ENCODE measurements around the gene PCSK5. TPM values are rescaled to one million over a fixed set of nuclear protein-coding genes. Genes with fewer than 3 reads are reported as not detected.

The PCSK5 gene
- total and polyA plus RNA-seq, 2 donors (not counting 1 experiment from before 2014, with no cell fraction given), result 0.09 TPM; not detected in 1

DNA sequence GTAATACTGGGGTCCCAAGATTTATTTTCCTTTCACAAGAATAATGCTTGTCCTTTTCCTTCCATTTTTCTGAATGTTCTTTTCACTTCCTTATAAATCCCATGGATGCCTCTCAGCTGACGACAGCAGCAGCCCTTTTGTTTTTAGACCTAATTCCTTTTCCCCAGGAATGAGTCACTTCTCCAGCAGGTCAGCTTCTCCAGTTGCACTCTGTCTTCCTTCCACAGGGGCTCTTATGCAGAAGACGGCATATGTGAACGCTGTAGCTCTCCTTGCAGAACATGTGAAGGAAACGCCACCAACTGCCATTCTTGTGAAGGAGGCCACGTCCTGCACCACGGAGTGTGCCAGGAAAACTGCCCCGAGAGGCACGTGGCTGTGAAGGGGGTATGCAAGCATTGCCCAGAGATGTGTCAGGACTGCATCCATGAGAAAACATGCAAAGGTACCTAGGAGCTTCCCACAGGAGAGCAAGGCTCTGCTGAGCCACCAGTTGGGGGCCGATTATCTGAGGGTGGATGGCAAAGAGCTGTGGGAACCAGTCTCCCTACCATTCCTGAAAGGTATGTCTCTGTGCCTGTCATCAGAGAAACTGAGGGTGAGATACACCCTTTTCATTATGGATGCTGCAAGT, 430.8 kb downstream of the PCSK5 start:
- no peak overlapping the region for H3K9ac ChIP-seq (ENCODE audit: low read length)
- no peak overlapping the region for H3K4me3 Mint-ChIP-seq
- no peaks in the 10 kb centered on the region for H3K9me3 Mint-ChIP-seq (ENCODE audit: insufficient read depth)
- no peaks in the 10 kb centered on the region for H3K9me3 ChIP-seq (ENCODE audit: control extremely low read depth in 1 of 3, control insufficient read depth in 2 of 3, insufficient read depth in 1 of 3, low read length in 2 of 3)
- H3K27ac ChIP-seq (ENCODE audit: low read length in 2 of 2), result no peak overlapping the region
- H3K27me3 ChIP-seq (replicated peaks in 1 of 4; ENCODE audit: control extremely low read depth in 1 of 4, control insufficient read depth in 3 of 4, insufficient read depth in 4 of 4, low read length in 3 of 4), result no peaks in the 10 kb centered on the region
- H4K20me1 ChIP-seq (ENCODE audit: control insufficient read depth, insufficient read depth, low read length, poor library complexity, severe bottlenecking), result no peaks in the 10 kb centered on the region
- H3K79me2 ChIP-seq (ENCODE audit: control insufficient read depth, insufficient read depth, low read length), result no peaks in the 10 kb centered on the region
- H3K27me3 Mint-ChIP-seq, result peaks cover 5% of the 10 kb centered on the region
- POLR2A ChIA-PET, result no interaction called here
- CTCF ChIA-PET, result no interaction called here
- TF ChIP-seq, protein P1, sequence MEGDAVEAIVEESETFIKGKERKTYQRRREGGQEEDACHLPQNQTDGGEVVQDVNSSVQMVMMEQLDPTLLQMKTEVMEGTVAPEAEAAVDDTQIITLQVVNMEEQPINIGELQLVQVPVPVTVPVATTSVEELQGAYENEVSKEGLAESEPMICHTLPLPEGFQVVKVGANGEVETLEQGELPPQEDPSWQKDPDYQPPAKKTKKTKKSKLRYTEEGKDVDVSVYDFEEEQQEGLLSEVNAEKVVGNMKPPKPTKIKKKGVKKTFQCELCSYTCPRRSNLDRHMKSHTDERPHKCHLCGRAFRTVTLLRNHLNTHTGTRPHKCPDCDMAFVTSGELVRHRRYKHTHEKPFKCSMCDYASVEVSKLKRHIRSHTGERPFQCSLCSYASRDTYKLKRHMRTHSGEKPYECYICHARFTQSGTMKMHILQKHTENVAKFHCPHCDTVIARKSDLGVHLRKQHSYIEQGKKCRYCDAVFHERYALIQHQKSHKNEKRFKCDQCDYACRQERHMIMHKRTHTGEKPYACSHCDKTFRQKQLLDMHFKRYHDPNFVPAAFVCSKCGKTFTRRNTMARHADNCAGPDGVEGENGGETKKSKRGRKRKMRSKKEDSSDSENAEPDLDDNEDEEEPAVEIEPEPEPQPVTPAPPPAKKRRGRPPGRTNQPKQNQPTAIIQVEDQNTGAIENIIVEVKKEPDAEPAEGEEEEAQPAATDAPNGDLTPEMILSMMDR (IDR thresholded peaks at IDR 0.05), result no peak
- no peak for TF ChIP-seq EZH2 (IDR thresholded peaks at IDR 0.05; ENCODE audit: borderline replicate concordance, insufficient read depth, low read depth, low read length, poor library complexity, severe bottlenecking)
- ATAC-seq (ENCODE audit: low read depth) (no peak), DNase-seq (no peak)
- intact Hi-C loops (cut with micrococcal nuclease), result no loop called here
- H3K4me1 Mint-ChIP-seq, result no peaks in the 10 kb centered on the region
- H3K4me3 ChIP-seq (ENCODE audit: control extremely low read depth in 1 of 5, extremely low read depth in 1 of 5, insufficient read depth in 1 of 5, low read depth in 2 of 5, low read length in 4 of 5), result no peak overlapping the region
- H3K36me3 ChIP-seq (replicated peaks in 1 of 2; ENCODE audit: control extremely low read depth in 1 of 2, control insufficient read depth in 1 of 2, extremely low read depth in 1 of 2, insufficient read depth in 2 of 2, low read length in 1 of 2), result no peaks in the 10 kb centered on the region
- no peaks in the 10 kb centered on the region for H3K4me1 ChIP-seq (ENCODE audit: control insufficient read depth in 2 of 2, insufficient read depth in 2 of 2, low read length in 2 of 2)
- H2AFZ ChIP-seq (ENCODE audit: insufficient read depth, low read depth, low read length, poor library complexity, severe bottlenecking), result no peak overlapping the region
- H3K27ac Mint-ChIP-seq, result no peak overlapping the region
- WGBS (ENCODE audit: insufficient coverage), result 56% methylated on average over 8 of the region's 9 CpGs
- H3K4me2 ChIP-seq (replicated peaks; ENCODE audit: low read depth, low read length, poor library complexity, severe bottlenecking), result no peak overlapping the region

DNA sequence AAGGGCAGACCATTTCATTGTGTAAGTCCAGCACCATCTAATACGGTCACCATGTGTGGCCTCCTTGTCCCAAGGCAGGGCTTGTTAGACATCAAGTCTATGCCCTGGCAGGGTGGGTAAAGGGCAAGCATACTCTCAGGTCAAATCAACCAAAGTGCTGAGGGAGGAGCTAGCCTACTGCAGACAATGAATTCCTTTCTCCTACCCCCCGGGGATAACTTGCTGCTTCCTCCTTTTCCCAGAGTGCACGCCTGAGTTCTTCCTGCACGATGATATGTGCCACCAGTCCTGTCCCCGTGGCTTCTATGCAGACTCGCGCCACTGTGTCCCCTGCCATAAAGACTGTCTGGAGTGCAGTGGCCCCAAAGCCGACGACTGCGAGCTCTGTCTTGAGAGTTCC, 432.3 kb downstream of the PCSK5 start:
- H3K9ac ChIP-seq (ENCODE audit: low read length), result no peak overlapping the region
- CTCF ChIA-PET, result interaction anchor here (1.2 kb wide), 1 partner anchor 19 kb away, joined by 3 read pairs; no protein-coding TSS in a partner anchor
- no peaks in the 10 kb centered on the region for H3K79me2 ChIP-seq (ENCODE audit: control insufficient read depth, insufficient read depth, low read length)
- H3K27ac ChIP-seq (ENCODE audit: low read length in 2 of 2), result no peak overlapping the region
- no peak for ATAC-seq (ENCODE audit: low read depth)
- H3K4me3 ChIP-seq (ENCODE audit: control extremely low read depth in 1 of 5, extremely low read depth in 1 of 5, insufficient read depth in 1 of 5, low read depth in 2 of 5, low read length in 4 of 5), result no peak overlapping the region
- no peaks in the 10 kb centered on the region for H3K9me3 ChIP-seq (ENCODE audit: control extremely low read depth in 1 of 3, control insufficient read depth in 2 of 3, insufficient read depth in 1 of 3, low read length in 2 of 3)
- intact Hi-C loops (cut with micrococcal nuclease), result no loop called here
- H3K4me2 ChIP-seq (replicated peaks; ENCODE audit: low read depth, low read length, poor library complexity, severe bottlenecking), result no peak overlapping the region
- H3K4me3 Mint-ChIP-seq, result no peak overlapping the region
- TF ChIP-seq EZH2 (IDR thresholded peaks at IDR 0.05; ENCODE audit: borderline replicate concordance, insufficient read depth, low read depth, low read length, poor library complexity, severe bottlenecking), result no peak
- TF ChIP-seq, protein P1 (IDR thresholded peaks at IDR 0.05), result no peak
- POLR2A ChIA-PET, result no interaction called here
- no peak overlapping the region for H2AFZ ChIP-seq (ENCODE audit: insufficient read depth, low read depth, low read length, poor library complexity, severe bottlenecking)
- no peaks in the 10 kb centered on the region for H3K27me3 ChIP-seq (replicated peaks in 1 of 4; ENCODE audit: control extremely low read depth in 1 of 4, control insufficient read depth in 3 of 4, insufficient read depth in 4 of 4, low read length in 3 of 4)
- no peaks in the 10 kb centered on the region for H4K20me1 ChIP-seq (ENCODE audit: control insufficient read depth, insufficient read depth, low read length, poor library complexity, severe bottlenecking)
- WGBS (ENCODE audit: insufficient coverage), result 81% methylated on average over 10 of the region's 10 CpGs
- peaks cover 8% of the 10 kb centered on the region for H3K27me3 Mint-ChIP-seq
- no peaks in the 10 kb centered on the region for H3K9me3 Mint-ChIP-seq (ENCODE audit: insufficient read depth)
- no peaks in the 10 kb centered on the region for H3K36me3 ChIP-seq (replicated peaks in 1 of 2; ENCODE audit: control extremely low read depth in 1 of 2, control insufficient read depth in 1 of 2, extremely low read depth in 1 of 2, insufficient read depth in 2 of 2, low read length in 1 of 2)
- DNase-seq, result no peak
- no peak overlapping the region for H3K27ac Mint-ChIP-seq
- no peaks in the 10 kb centered on the region for H3K4me1 Mint-ChIP-seq
- no peaks in the 10 kb centered on the region for H3K4me1 ChIP-seq (ENCODE audit: control insufficient read depth in 2 of 2, insufficient read depth in 2 of 2, low read length in 2 of 2)
